H9 (cell line): Measurements from ENCODE around the gene USH2A. TPM values are rescaled to one million over a fixed set of nuclear protein-coding genes. Genes with fewer than 3 reads are reported as not detected.
A peak's percentile ranks its signal among the peaks of the same experiment; 100 is the strongest.

Experiments
- DNase-seq: peaks from one replicate; pipeline ENCODE4 v3.0.0-alpha.2; 2017
- H2AFZ ChIP-seq: one replicate; pipeline ENCODE4 v1.6.1; 2013; ENCODE audit warnings: mild to moderate bottlenecking, low read length, control low read depth, moderate library complexity
- H2AK5ac ChIP-seq: 2 replicates; pipeline ENCODE4 v1.6.1; 2013; ENCODE audit warnings: low read length, control low read depth, mixed read lengths; ENCODE audit not compliant: insufficient read length
- H2BK120ac ChIP-seq: one replicate; pipeline ENCODE4 v1.6.1; 2013; ENCODE audit warnings: low read depth, mild to moderate bottlenecking, low read length, control low read depth, inconsistent platforms; ENCODE audit not compliant: poor library complexity, severe bottlenecking
- H2BK12ac ChIP-seq: 2 replicates; pipeline ENCODE4 v1.6.1; 2013; ENCODE audit warnings: low read length, control low read depth, mixed read lengths, low read depth; ENCODE audit not compliant: insufficient read length
- H2BK15ac ChIP-seq: 2 replicates; pipeline ENCODE4 v1.6.1; 2013; ENCODE audit warnings: low read depth, low read length, control low read depth
- H2BK20ac ChIP-seq: one replicate; pipeline ENCODE4 v1.6.1; 2013; ENCODE audit warnings: low read depth, mild to moderate bottlenecking, low read length, control low read depth, inconsistent platforms; ENCODE audit not compliant: poor library complexity, severe bottlenecking
- H2BK5ac ChIP-seq: 2 replicates; pipeline ENCODE4 v1.6.1; 2013; ENCODE audit warnings: low read length, control low read depth, mixed read lengths; ENCODE audit not compliant: insufficient read length
- H3K14ac ChIP-seq: 2 replicates; pipeline ENCODE4 v1.6.1; 2013; ENCODE audit warnings: low read length, control low read depth; ENCODE audit not compliant: insufficient read depth
- H3K18ac ChIP-seq: 2 replicates; pipeline ENCODE4 v1.6.1; 2013; ENCODE audit warnings: low read depth, mild to moderate bottlenecking, mixed read lengths, low read length, control low read depth; ENCODE audit not compliant: insufficient read length
- H3K23ac ChIP-seq: 2 replicates; pipeline ENCODE4 v1.6.1; 2013; ENCODE audit warnings: low read length, control low read depth, mixed read lengths, low read depth; ENCODE audit not compliant: insufficient read length
- H3K23me2 ChIP-seq: 2 replicates; pipeline ENCODE4 v1.6.1; 2013; ENCODE audit warnings: low read depth, mild to moderate bottlenecking, mixed read lengths, low read length, control low read depth; ENCODE audit not compliant: insufficient read length, poor library complexity, severe bottlenecking
- H3K27ac ChIP-seq: 2 replicates; pipeline ENCODE4 v1.5.1; 2013; ENCODE audit warnings: low read length, control low read depth, mixed read lengths, low read depth; ENCODE audit not compliant: insufficient read length
- H3K27me3 ChIP-seq: 2 replicates; pipeline ENCODE4 v1.6.1; 2013; ENCODE audit warnings: low read length, control low read depth, inconsistent platforms; ENCODE audit not compliant: insufficient read depth
- H3K4ac ChIP-seq: 2 replicates; pipeline ENCODE4 v1.6.1; 2013; ENCODE audit warnings: low read depth, mild to moderate bottlenecking, control low read depth, inconsistent platforms, low read length, moderate library complexity
- H3K4me1 ChIP-seq: 2 replicates; pipeline ENCODE4 v1.6.1; 2013; ENCODE audit warnings: low read length, control low read depth, inconsistent platforms; ENCODE audit not compliant: insufficient read depth
- H3K4me2 ChIP-seq: 2 replicates; pipeline ENCODE4 v1.6.1; 2013; ENCODE audit warnings: low read length, control low read depth, mixed read lengths; ENCODE audit not compliant: insufficient read length, insufficient read depth
- H3K56ac ChIP-seq: 2 replicates; pipeline ENCODE4 v1.6.1; 2013; ENCODE audit warnings: low read depth, mild to moderate bottlenecking, mixed read lengths, low read length, control low read depth; ENCODE audit not compliant: insufficient read length
- H3K79me1 ChIP-seq: 2 replicates; pipeline ENCODE4 v1.6.1; 2013; ENCODE audit warnings: low read depth, mild to moderate bottlenecking, moderate library complexity, low read length, control low read depth, inconsistent platforms; ENCODE audit not compliant: insufficient read depth, poor library complexity, severe bottlenecking
- H3K79me2 ChIP-seq: 2 replicates; pipeline ENCODE4 v1.6.1; 2013; ENCODE audit warnings: low read length, control low read depth, inconsistent platforms; ENCODE audit not compliant: insufficient read depth
- H3K9ac ChIP-seq: 2 replicates; pipeline ENCODE4 v1.6.1; 2013; ENCODE audit warnings: low read length, control low read depth, mixed read lengths; ENCODE audit not compliant: insufficient read length; ENCODE audit errors: extremely low read depth
- H3K9me3 ChIP-seq: one replicate; pipeline ENCODE4 v1.6.1; 2013; ENCODE audit warnings: low read depth, low read length, inconsistent platforms; ENCODE audit not compliant: control insufficient read depth
- H3T11ph ChIP-seq: one replicate; pipeline ENCODE4 v1.6.1; 2013; ENCODE audit warnings: mild to moderate bottlenecking, low read length, control low read depth, inconsistent platforms
- H4K20me1 ChIP-seq: one replicate; pipeline ENCODE4 v1.6.1; 2013; ENCODE audit not compliant: control insufficient read depth, insufficient read length, insufficient read depth
- H4K5ac ChIP-seq: 2 replicates; pipeline ENCODE4 v1.6.1; 2013; ENCODE audit warnings: low read depth, mild to moderate bottlenecking, mixed read lengths, low read length, control low read depth; ENCODE audit not compliant: insufficient read length
- H4K8ac ChIP-seq: replicated peaks from 2 replicates; pipeline ENCODE4 v1.6.1; 2013; ENCODE audit warnings: low read length, control low read depth, mixed read lengths, low read depth; ENCODE audit not compliant: insufficient read length
- H4K91ac ChIP-seq: 2 replicates; pipeline ENCODE4 v1.6.1; 2013; ENCODE audit warnings: low read depth, mild to moderate bottlenecking, moderate library complexity, mixed read lengths, low read length, control low read depth; ENCODE audit not compliant: insufficient read length
- H3K27ac Mint-ChIP-seq, 3 experiments: 2 replicates in 2 of 3; 3 replicates in 1 of 3; pipeline ENCODE4 v1.8.0; 2020 to 2021; ENCODE audit warnings: mixed read lengths in 3 of 3, mild to moderate bottlenecking in 1 of 3, moderate library complexity in 1 of 3
- H3K27me3 Mint-ChIP-seq: 2 replicates; pipeline ENCODE4 v1.8.0; 2021; ENCODE audit warnings: low read depth, mild to moderate bottlenecking, moderate library complexity, mixed read lengths
- H3K36me3 Mint-ChIP-seq, 3 experiments: 2 replicates in 2 of 3; 3 replicates in 1 of 3; pipeline ENCODE4 v1.8.0; 2020 to 2021; ENCODE audit warnings: low read depth in 3 of 3, mixed read lengths in 3 of 3; ENCODE audit not compliant: insufficient read depth in 1 of 3
- H3K4me1 Mint-ChIP-seq, 2 experiments: 2 replicates each; pipeline ENCODE4 v1.8.0; 2020; ENCODE audit warnings: mixed read lengths in 2 of 2
- H3K4me3 Mint-ChIP-seq, 2 experiments: 2 replicates in 1 of 2; 3 replicates in 1 of 2; pipeline ENCODE4 v1.8.0; 2020 to 2021; ENCODE audit warnings: mild to moderate bottlenecking in 2 of 2, mixed read lengths in 2 of 2, moderate library complexity in 1 of 2
- H3K9me3 Mint-ChIP-seq, 2 experiments: 2 replicates in 1 of 2; 3 replicates in 1 of 2; pipeline ENCODE4 v1.8.0; 2020; ENCODE audit warnings: mild to moderate bottlenecking in 2 of 2, mixed read lengths in 2 of 2, moderate library complexity in 1 of 2
- total RNA-seq: library from RNA; stranded (reverse); gene quantifications from 2 replicates; pipeline ENCODE4 v1.2.1, GENCODE V29; 2021
- TF ChIP-seq, protein P1 (sequence below): fragments of 200-600 bp; sonication (generic); conservative IDR thresholded peaks from 3 replicates; pipeline ENCODE4 v1.8.0; 2021; ENCODE audit warnings: antibody characterized with exemption, mild to moderate bottlenecking

USH2A gene
- total RNA-seq, 1 experiment from 2014 or later = 0.11 TPM

GRCh38 chr1:216461466-216461865 lies 38.2 kb upstream of the USH2A start:
- H2BK120ac ChIP-seq = no peak overlapping the region
- no peak overlapping the region for H3T11ph ChIP-seq
- no peak overlapping the region for H3K4me3 Mint-ChIP-seq
- no peaks in the 10 kb centered on the region for H4K20me1 ChIP-seq
- H3K27ac Mint-ChIP-seq = peak overlapping the region in 1 of 3 experiments; percentile 42; a peak in 1 of 7 replicates
- DNase-seq = no peak
- no peak overlapping the region for H3K56ac ChIP-seq
- H3K36me3 Mint-ChIP-seq = no peaks in the 10 kb centered on the region
- no peak overlapping the region for H4K5ac ChIP-seq
- no peak overlapping the region for H2BK20ac ChIP-seq
- H3K27me3 Mint-ChIP-seq = no peaks in the 10 kb centered on the region
- no peaks in the 10 kb centered on the region for H3K9me3 Mint-ChIP-seq
- no peak overlapping the region for H2BK12ac ChIP-seq
- no peaks in the 10 kb centered on the region for H3K9me3 ChIP-seq
- no peak overlapping the region for H4K8ac ChIP-seq
- H3K4me1 ChIP-seq = peaks cover 4% of the 10 kb centered on the region; the same call in 1 of the 2 replicates
- peaks cover 15 to 18% of the 10 kb centered on the region in 2 experiments for H3K4me1 Mint-ChIP-seq
- no peaks in the 10 kb centered on the region for H3K27me3 ChIP-seq
- no peak overlapping the region for H3K14ac ChIP-seq
- no peak overlapping the region for H2AK5ac ChIP-seq
- no peaks in the 10 kb centered on the region for H3K79me1 ChIP-seq
- no peak overlapping the region for H2BK5ac ChIP-seq
- no peak overlapping the region for H2AFZ ChIP-seq
- no peaks in the 10 kb centered on the region for H3K79me2 ChIP-seq
- H3K27ac ChIP-seq = no peak overlapping the region
- no peak overlapping the region for H3K4me2 ChIP-seq
- TF ChIP-seq, protein P1, sequence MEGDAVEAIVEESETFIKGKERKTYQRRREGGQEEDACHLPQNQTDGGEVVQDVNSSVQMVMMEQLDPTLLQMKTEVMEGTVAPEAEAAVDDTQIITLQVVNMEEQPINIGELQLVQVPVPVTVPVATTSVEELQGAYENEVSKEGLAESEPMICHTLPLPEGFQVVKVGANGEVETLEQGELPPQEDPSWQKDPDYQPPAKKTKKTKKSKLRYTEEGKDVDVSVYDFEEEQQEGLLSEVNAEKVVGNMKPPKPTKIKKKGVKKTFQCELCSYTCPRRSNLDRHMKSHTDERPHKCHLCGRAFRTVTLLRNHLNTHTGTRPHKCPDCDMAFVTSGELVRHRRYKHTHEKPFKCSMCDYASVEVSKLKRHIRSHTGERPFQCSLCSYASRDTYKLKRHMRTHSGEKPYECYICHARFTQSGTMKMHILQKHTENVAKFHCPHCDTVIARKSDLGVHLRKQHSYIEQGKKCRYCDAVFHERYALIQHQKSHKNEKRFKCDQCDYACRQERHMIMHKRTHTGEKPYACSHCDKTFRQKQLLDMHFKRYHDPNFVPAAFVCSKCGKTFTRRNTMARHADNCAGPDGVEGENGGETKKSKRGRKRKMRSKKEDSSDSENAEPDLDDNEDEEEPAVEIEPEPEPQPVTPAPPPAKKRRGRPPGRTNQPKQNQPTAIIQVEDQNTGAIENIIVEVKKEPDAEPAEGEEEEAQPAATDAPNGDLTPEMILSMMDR = no peak
- H3K4ac ChIP-seq = no peak overlapping the region
- no peak overlapping the region for H3K18ac ChIP-seq
- H2BK15ac ChIP-seq = no peak overlapping the region
- H3K23me2 ChIP-seq = no peaks in the 10 kb centered on the region
- no peak overlapping the region for H4K91ac ChIP-seq
- H3K9ac ChIP-seq = no peak overlapping the region
- H3K23ac ChIP-seq = no peak overlapping the region
